ENCODE results near the gene CORO7.

GRCh38 chr16:4384509-4384942 lies 31.9 kb downstream of the CORO7 start:
- TF ChIP-seq CTCF (IDR thresholded peaks at IDR 0.05) (no peak), POLR2A (IDR thresholded peaks at IDR 0.05) (no peak)

All from vagina (tissue), 2 donors.